CD14-positive monocyte (primary cell): ENCODE measurements around the gene LGI4. TPM values are rescaled to one million over a fixed set of nuclear protein-coding genes. Genes with fewer than 3 reads are reported as not detected.

Experiments
- DNase-seq, 3 donors: peaks; one replicate each; pipeline ENCODE4 v3.0.0-alpha.2; 2011 to 2022
- H2AFZ ChIP-seq: 2 replicates; pipeline ENCODE4 v1.6.0; 2012; ENCODE audit warnings: mild to moderate bottlenecking, low read depth, low read length, inconsistent platforms; ENCODE audit not compliant: insufficient read depth, poor library complexity, severe bottlenecking
- H3K27ac ChIP-seq, 2 donors: 1 replicate in 1 of 2; 2 replicates in 1 of 2; pipeline ENCODE4 v1.5.1; 2012 to 2013; ENCODE audit warnings: low read length in 2 of 2, control low read depth in 1 of 2, inconsistent platforms in 1 of 2, low read depth in 1 of 2, mild to moderate bottlenecking in 1 of 2
- H3K27me3 ChIP-seq, 2 donors: one replicate each; pipeline versions ENCODE4 v1.6.0 to v1.6.1; 2011 to 2013; ENCODE audit warnings: low read length in 2 of 2; ENCODE audit not compliant: control insufficient read depth in 2 of 2, insufficient read depth in 2 of 2
- H3K36me3 ChIP-seq, 2 donors: replicated peaks in 1 of 2; 1 replicate in 1 of 2; 2 replicates in 1 of 2; pipeline versions ENCODE4 v1.5.1 to v1.6.1; 2012 to 2013; ENCODE audit warnings: low read length in 2 of 2, control low read depth in 1 of 2, inconsistent platforms in 1 of 2, mild to moderate bottlenecking in 1 of 2; ENCODE audit not compliant: insufficient read depth in 2 of 2, control insufficient read depth in 1 of 2
- H3K4me1 ChIP-seq, 2 donors: 1 replicate in 1 of 2; 2 replicates in 1 of 2; pipeline versions ENCODE4 v1.5.1 to v1.6.1; 2012 to 2013; ENCODE audit warnings: low read length in 2 of 2, control low read depth in 1 of 2, inconsistent platforms in 1 of 2, mild to moderate bottlenecking in 1 of 2, moderate library complexity in 1 of 2; ENCODE audit not compliant: insufficient read depth in 2 of 2, control insufficient read depth in 1 of 2
- H3K4me2 ChIP-seq: replicated peaks from 2 replicates; pipeline ENCODE3; 2012; ENCODE audit warnings: low read length, moderate library complexity, mild to moderate bottlenecking; ENCODE audit not compliant: poor library complexity, severe bottlenecking; ENCODE audit errors: extremely low read depth
- H3K4me3 ChIP-seq, 3 experiments: fragments of 200-600 bp in 1 of 3; sonication (generic) in 1 of 3; replicated peaks in 1 of 3; 1 replicate in 2 of 3; 2 replicates in 1 of 3; pipeline ENCODE4 v1.5.1; 2011 to 2013; ENCODE audit warnings: low read length in 3 of 3, mild to moderate bottlenecking in 3 of 3, control low read depth in 2 of 3, low read depth in 2 of 3, inconsistent platforms in 1 of 3, moderate library complexity in 1 of 3
- H3K79me2 ChIP-seq: 2 replicates; pipeline ENCODE4 v1.6.0; 2012; ENCODE audit warnings: mild to moderate bottlenecking, control low read depth, inconsistent platforms, low read length, moderate library complexity; ENCODE audit not compliant: insufficient read depth
- H3K9ac ChIP-seq: 2 replicates; pipeline ENCODE4 v1.6.0; 2017; ENCODE audit warnings: low read length, mild to moderate bottlenecking; ENCODE audit not compliant: insufficient read depth, poor library complexity, severe bottlenecking
- H3K9me3 ChIP-seq, 2 donors: replicated peaks in 1 of 2; 1 replicate in 1 of 2; 2 replicates in 1 of 2; pipeline versions ENCODE4 v1.5.1 to v1.6.1; 2012 to 2013; ENCODE audit warnings: low read length in 2 of 2, control low read depth in 1 of 2; ENCODE audit not compliant: control insufficient read depth in 1 of 2, insufficient read depth in 1 of 2
- H4K20me1 ChIP-seq: 2 replicates; pipeline ENCODE4 v1.6.0; 2012; ENCODE audit warnings: mild to moderate bottlenecking, low read length, control low read depth, moderate library complexity; ENCODE audit not compliant: insufficient read depth
- H3K27ac Mint-ChIP-seq, 7 donors: one replicate each; pipeline ENCODE4 v1.8.0; 2020; ENCODE audit warnings: mild to moderate bottlenecking in 7 of 7, mixed read lengths in 7 of 7, moderate library complexity in 6 of 7, inconsistent platforms in 2 of 7
- H3K27me3 Mint-ChIP-seq, 3 donors: one replicate each; pipeline ENCODE4 v1.8.0; 2021 to 2022; ENCODE audit warnings: low read depth in 3 of 3, mild to moderate bottlenecking in 3 of 3, mixed read lengths in 3 of 3, moderate library complexity in 3 of 3, inconsistent platforms in 1 of 3
- H3K36me3 Mint-ChIP-seq, 2 donors: one replicate each; pipeline ENCODE4 v1.8.0; 2020; ENCODE audit warnings: mixed read lengths in 2 of 2, inconsistent platforms in 1 of 2, mild to moderate bottlenecking in 1 of 2
- H3K4me1 Mint-ChIP-seq: one replicate; pipeline ENCODE4 v1.8.0; 2020; ENCODE audit warnings: mild to moderate bottlenecking, mixed read lengths
- H3K4me3 Mint-ChIP-seq, 2 donors: one replicate each; pipeline ENCODE4 v1.8.0; 2020; ENCODE audit warnings: mild to moderate bottlenecking in 2 of 2, mixed read lengths in 2 of 2, moderate library complexity in 1 of 2
- H3K9me3 Mint-ChIP-seq, 7 donors: one replicate each; pipeline ENCODE4 v1.8.0; 2020 to 2022; ENCODE audit warnings: mixed read lengths in 7 of 7, mild to moderate bottlenecking in 6 of 7, moderate library complexity in 6 of 7, inconsistent platforms in 2 of 7
- CTCF ChIP-seq: fragments of 200-600 bp; IDR thresholded peaks from one replicate; pipeline ENCODE4 v1.8.0; 2022; ENCODE audit warnings: antibody characterized with exemption, mild to moderate bottlenecking
- WGBS: methylation state at CpG from one replicate; pipeline ENCODE4 v1.1.5; 2013; ENCODE audit warnings: missing lambda C conversion rate; ENCODE audit not compliant: insufficient coverage; 5-methylcytosine and 5-hydroxymethylcytosine counted together
- intact Hi-C, 2 donors: fragments of 100-400 bp; cut with micrococcal nuclease; formaldehyde crosslinking; loops; one replicate each; pipeline versions ENCODE4 v1.15.0 to v1.15.1; 2023
- polyA plus RNA-seq, 3 donors: library from polyadenylated mRNA; depleted of rRNA in 1 of 3; unstranded in 2 of 3; stranded (reverse) in 1 of 3; fragments of 300-500 nt in 2 of 3; fragments of >200 nt in 1 of 3; fragmentation: Illumina TruSeq in 2 of 3; gene quantifications; 1 replicate in 2 of 3; 2 replicates in 1 of 3; pipeline ENCODE4 v1.2.3, GENCODE V29; 2012 to 2021

LGI4 gene
- polyA plus RNA-seq, 3 donors, result 1.1 TPM; not detected in 2

DNA sequence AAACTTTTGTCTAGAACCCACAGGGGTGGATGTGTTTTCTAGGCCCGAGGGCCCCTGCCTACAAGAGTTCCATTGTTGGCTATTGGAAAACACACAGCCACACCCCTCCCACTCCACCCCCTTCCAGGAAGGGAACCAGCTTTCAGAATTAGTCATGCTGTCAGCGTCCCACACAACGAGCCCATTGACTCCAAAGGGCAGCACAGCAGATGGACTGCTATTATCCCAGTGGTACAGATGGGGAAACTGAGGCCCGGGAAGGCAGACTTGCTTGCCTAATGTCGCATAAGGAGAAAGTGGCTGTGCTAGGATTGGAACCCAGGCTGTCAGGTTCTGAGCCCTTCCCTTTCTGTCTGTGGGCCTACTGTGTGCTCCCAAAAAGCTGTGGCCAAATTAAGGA lies 27.3 kb downstream of the LGI4 start:
- Histone ChIP-seq H3K9ac (no peak overlapping the region), H3K27me3 (no peaks in the 10 kb centered on the region), H2AFZ (no peak overlapping the region), H3K27ac (no peak overlapping the region), H3K4me2 (no peak overlapping the region), H3K36me3 (no peaks in the 10 kb centered on the region), H3K4me3 (no peak overlapping the region), H3K4me1 (no peaks in the 10 kb centered on the region), H3K79me2 (no peaks in the 10 kb centered on the region), H3K9me3 (peaks cover 12 to 17% of the 10 kb centered on the region in 2 donors), H4K20me1 (no peaks in the 10 kb centered on the region)
- Mint-ChIP-seq H3K36me3 (no peaks in the 10 kb centered on the region), H3K4me1 (no peaks in the 10 kb centered on the region), H3K9me3 (peaks cover 0 to 9% (median 2%) of the 10 kb centered on the region in 7 donors), H3K27ac (no peak overlapping the region), H3K27me3 (peaks cover 4 to 11% (median 5%) of the 10 kb centered on the region in 3 donors), H3K4me3 (no peak overlapping the region)
- no peak for DNase-seq
- 25% methylated on average over 5 of the region's 5 CpGs for WGBS
- TF ChIP-seq CTCF, result no peak
- intact Hi-C loops, result no loop called here

DNA sequence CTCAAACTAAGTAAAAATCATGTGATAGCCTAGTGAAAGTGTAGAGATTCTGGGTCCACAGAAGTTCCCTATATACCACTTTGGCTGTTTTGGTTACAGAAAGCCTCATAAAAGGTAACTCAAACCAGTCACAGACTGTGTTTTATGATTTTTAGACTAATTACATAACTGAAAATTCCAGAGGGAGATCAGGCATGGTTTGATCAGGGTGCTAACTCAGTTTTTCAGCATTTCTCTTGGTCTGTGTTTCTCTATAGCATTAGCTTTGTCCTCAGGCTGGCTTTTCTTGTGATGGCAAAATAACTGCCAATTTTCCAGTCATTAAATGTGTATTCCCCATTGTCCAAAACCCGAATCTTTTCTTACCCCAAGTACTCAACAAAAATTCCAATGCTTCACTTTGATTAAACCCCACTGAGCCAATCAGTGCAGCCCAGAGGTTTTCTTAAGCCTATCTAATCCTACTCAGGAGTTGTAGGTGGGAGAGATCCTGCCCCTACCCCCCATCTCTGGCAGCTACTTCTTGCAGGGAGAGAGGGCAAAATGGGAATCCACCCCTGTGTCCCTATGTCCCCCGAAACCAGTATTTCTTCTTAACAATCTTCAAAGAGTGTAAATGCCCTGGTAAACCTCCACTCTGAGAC lies 27.8 kb downstream of the LGI4 start:
- no peak overlapping the region for H3K27ac ChIP-seq
- no peak overlapping the region for H2AFZ ChIP-seq
- no peaks in the 10 kb centered on the region for H3K27me3 ChIP-seq
- Mint-ChIP-seq H3K9me3 (peaks cover 0 to 9% (median 2%) of the 10 kb centered on the region in 7 donors), H3K4me1 (no peaks in the 10 kb centered on the region), H3K36me3 (no peaks in the 10 kb centered on the region), H3K27ac (no peak overlapping the region), H3K4me3 (no peak overlapping the region), H3K27me3 (peaks cover 4 to 11% (median 5%) of the 10 kb centered on the region in 3 donors)
- no peaks in the 10 kb centered on the region for H4K20me1 ChIP-seq
- no peak overlapping the region for H3K9ac ChIP-seq
- no peaks in the 10 kb centered on the region for H3K4me1 ChIP-seq
- peaks cover 12 to 17% of the 10 kb centered on the region in 2 donors for H3K9me3 ChIP-seq
- no peak overlapping the region for H3K4me3 ChIP-seq
- intact Hi-C loops, result no loop called here
- H3K79me2 ChIP-seq, result no peaks in the 10 kb centered on the region
- WGBS, result no CpG with 5 or more reads among the region's 2 CpGs
- no peak for TF ChIP-seq CTCF
- H3K4me2 ChIP-seq, result no peak overlapping the region
- no peaks in the 10 kb centered on the region for H3K36me3 ChIP-seq
- no peak for DNase-seq
